Spinal cord (tissue), 10 donors: Measurements from ENCODE around the gene RFWD3. TPM values are rescaled to one million over a fixed set of nuclear protein-coding genes. Genes with fewer than 3 reads are reported as not detected.

Source experiments
- DNase-seq, 6 donors: peaks; one replicate each; pipeline versions ENCODE4 v3.0.0 to v3.0.0-alpha.2; 2013 to 2015; ENCODE audit warnings: low spot score in 6 of 6, low read depth in 4 of 6
- H3K27ac ChIP-seq: one replicate; pipeline ENCODE4 v1.5.1; 2013; ENCODE audit warnings: low read depth, low read length, control low read depth
- H3K27me3 ChIP-seq: one replicate; pipeline ENCODE4 v1.6.1; 2013; ENCODE audit warnings: low read length; ENCODE audit not compliant: control insufficient read depth, insufficient read depth
- H3K36me3 ChIP-seq: one replicate; pipeline ENCODE4 v1.6.1; 2013; ENCODE audit warnings: low read length; ENCODE audit not compliant: control insufficient read depth, insufficient read depth
- H3K4me1 ChIP-seq: one replicate; pipeline ENCODE4 v1.6.1; 2013; ENCODE audit warnings: low read length; ENCODE audit not compliant: control insufficient read depth, insufficient read depth
- H3K4me3 ChIP-seq: one replicate; pipeline ENCODE4 v1.5.1; 2013; ENCODE audit warnings: low read depth, low read length, control low read depth
- H3K9me3 ChIP-seq: one replicate; pipeline ENCODE4 v1.6.1; 2013; ENCODE audit warnings: low read length; ENCODE audit not compliant: control insufficient read depth, insufficient read depth
- WGBS: methylation state at CpG from one replicate; pipeline ENCODE4 v1.1.5; 2013; ENCODE audit warnings: missing lambda C conversion rate; ENCODE audit not compliant: insufficient coverage; 5-methylcytosine and 5-hydroxymethylcytosine counted together
- polyA plus RNA-seq, 2 donors: library from polyadenylated mRNA; unstranded; fragments of 120-200 nt; gene quantifications; one replicate each; pipeline ENCODE4 v1.2.1, GENCODE V29; 2013; ENCODE audit not compliant: insufficient read length in 2 of 2
- total RNA-seq, 2 donors: library from RNA; depleted of rRNA in 1 of 2; stranded (reverse); fragments of 120-200 nt in 1 of 2; fragments of >200 nt in 1 of 2; gene quantifications; one replicate each; pipeline versions ENCODE4 v1.2.3 to v1.2.4, GENCODE V29; 2013 to 2014
- donor health status: healthy.

Gene RFWD3
- total and polyA plus RNA-seq, 4 donors, result 12.5 to 15.3 (median 13.3) TPM

- Histone ChIP-seq H3K9me3 (no peaks in the 10 kb centered on the region), H3K4me1 (peaks cover 17% of the 10 kb centered on the region), H3K27ac (no peak overlapping the region), H3K4me3 (peak overlapping the region; percentile 53), H3K36me3 (no peaks in the 10 kb centered on the region), H3K27me3 (peaks cover 17% of the 10 kb centered on the region)
- WGBS, result no CpG with 5 or more reads among the region's 4 CpGs
- no peak for DNase-seq
Measured at GRCh38 chr16:74699666-74700065, 33.0 kb upstream of the RFWD3 start.

DNA sequence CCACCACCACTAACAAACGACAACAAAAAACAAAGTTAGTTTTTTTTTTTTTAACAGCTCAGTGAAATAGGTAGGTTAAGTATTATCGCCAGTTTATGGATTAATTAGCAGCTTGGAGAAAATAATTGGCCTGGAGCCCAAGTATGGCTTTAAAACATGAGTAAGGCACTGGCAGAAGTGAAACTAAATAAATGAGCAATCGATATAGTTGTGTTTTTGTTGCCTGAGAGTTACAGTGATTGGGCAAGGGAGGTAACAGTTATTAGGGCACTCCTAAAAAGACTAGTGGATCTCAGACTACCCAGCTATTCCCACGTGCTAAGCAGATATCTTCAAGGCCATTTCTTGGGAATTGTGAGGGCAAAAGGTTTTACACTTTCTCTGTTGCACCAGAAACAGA, 31.5 kb upstream of the RFWD3 start:
- 70% methylated on average over 2 of the region's 4 CpGs for WGBS
- Histone ChIP-seq H3K4me3 (no peak overlapping the region), H3K36me3 (no peaks in the 10 kb centered on the region), H3K27me3 (peaks cover 17% of the 10 kb centered on the region), H3K9me3 (no peaks in the 10 kb centered on the region), H3K4me1 (peaks cover 17% of the 10 kb centered on the region), H3K27ac (no peak overlapping the region)
- DNase-seq, result no peak

- Histone ChIP-seq H3K4me1 (peaks cover 15% of the 10 kb centered on the region), H3K36me3 (no peaks in the 10 kb centered on the region), H3K27ac (no peak overlapping the region), H3K9me3 (no peaks in the 10 kb centered on the region), H3K4me3 (peak overlapping the region; percentile 46), H3K27me3 (peaks cover 12% of the 10 kb centered on the region)
- DNase-seq, result peak; percentile 45 to 95 (median 59)
- 40% methylated on average over 5 of the region's 19 CpGs for WGBS
Measured at GRCh38 chr16:74695450-74696422, 29.1 kb upstream of the RFWD3 start.

DNA sequence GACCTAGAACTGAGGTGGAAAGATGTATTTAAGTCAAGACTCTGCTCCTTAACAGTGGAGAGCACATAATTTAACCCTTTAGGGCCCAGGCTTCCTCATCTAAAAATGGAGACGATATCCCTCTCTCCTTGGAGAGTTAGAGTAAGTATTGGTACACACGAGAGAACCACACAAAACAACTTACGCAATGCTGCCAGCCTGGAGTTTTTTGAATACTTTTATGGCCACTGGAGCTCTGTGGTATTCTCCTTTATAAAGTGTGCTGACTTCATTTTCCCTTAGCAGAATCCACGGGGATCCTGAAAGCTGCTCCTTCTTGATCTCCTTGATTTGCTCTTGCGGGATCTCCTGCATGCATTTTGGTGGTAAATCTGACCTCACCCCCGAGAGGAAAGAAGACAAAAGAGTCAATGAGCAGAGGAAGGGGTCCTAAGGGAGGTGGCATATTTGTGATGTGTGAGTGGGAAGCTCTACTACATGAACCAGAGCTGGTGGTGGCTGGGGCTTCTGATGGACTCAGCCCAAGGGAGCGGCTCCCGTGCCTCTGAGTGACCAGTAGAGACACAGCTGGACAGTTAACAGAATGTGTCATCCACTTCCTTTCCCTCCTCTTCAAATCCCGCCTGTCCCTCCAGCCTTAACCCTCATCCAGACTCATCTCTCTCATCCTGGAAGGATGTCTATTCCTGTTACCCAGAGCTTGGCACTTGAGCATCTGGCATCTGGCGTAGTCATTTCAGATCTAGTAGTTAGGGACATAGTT, 24.6 kb upstream of the RFWD3 start:
- 77% methylated on average over 6 of the region's 10 CpGs for WGBS

DNA sequence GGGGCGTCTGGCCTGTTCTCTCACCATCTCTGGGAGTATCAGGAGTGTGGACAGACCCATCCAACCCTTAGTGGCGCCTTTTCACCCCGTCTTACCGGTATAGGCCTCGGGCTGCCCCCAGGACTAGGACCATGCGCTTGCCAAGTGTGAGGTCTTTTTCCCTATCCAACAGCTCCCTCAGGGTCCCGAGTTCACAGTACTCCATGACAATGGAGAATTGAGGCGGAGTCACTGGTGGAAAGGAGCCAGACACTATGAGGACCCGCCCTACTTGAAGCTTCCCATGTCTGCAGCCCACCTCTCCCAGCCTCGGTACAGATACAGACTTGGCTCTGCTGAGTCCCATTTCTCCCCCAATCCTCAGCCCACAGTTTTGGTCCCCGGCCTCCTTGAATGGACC, 15.9 kb upstream of the RFWD3 start:
- no peak for DNase-seq
- H3K27ac ChIP-seq, result no peak overlapping the region
- WGBS, result 77% methylated on average over 10 of the region's 11 CpGs
- no peaks in the 10 kb centered on the region for H3K36me3 ChIP-seq
- H3K27me3 ChIP-seq, result no peaks in the 10 kb centered on the region
- no peaks in the 10 kb centered on the region for H3K4me1 ChIP-seq
- H3K9me3 ChIP-seq, result no peaks in the 10 kb centered on the region
- no peak overlapping the region for H3K4me3 ChIP-seq

More for the DNA sequence above, 24.6 kb upstream of the RFWD3 start:
- no peak for DNase-seq
- H3K27me3 ChIP-seq, result no peaks in the 10 kb centered on the region
- no peak overlapping the region for H3K27ac ChIP-seq
- no peak overlapping the region for H3K4me3 ChIP-seq
- H3K4me1 ChIP-seq, result peaks cover 4% of the 10 kb centered on the region
- no peaks in the 10 kb centered on the region for H3K36me3 ChIP-seq
- H3K9me3 ChIP-seq, result no peaks in the 10 kb centered on the region

GRCh38 chr16:74680681-74681080, 14.0 kb upstream of the RFWD3 start:
- DNase-seq, result no peak
- Histone ChIP-seq H3K27me3 (peaks cover 2% of the 10 kb centered on the region), H3K9me3 (no peaks in the 10 kb centered on the region), H3K4me1 (no peaks in the 10 kb centered on the region), H3K4me3 (no peak overlapping the region), H3K36me3 (no peaks in the 10 kb centered on the region), H3K27ac (no peak overlapping the region)
- WGBS, result 93% methylated on average over 3 of the region's 6 CpGs

DNA sequence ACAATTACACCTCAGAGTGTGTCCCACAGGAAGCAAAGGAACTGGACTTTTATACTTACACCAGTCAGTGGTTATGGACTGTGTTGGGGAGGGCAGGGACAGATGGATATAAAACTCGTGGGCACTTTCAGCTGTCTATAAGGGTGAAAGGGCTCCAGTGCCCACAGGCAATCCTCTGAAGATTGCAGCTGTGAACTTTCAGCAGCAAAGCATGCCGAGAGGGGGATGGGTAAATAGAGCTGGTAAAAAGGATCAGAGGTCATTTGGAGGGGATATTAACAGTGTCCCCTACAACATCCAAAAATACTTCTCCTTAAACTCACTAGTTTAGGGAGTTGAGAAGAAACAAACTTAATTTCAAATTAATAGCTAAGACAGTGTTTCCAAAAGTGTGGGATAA, 13.3 kb upstream of the RFWD3 start:
- H3K4me1 ChIP-seq, result no peaks in the 10 kb centered on the region
- H3K27me3 ChIP-seq, result peaks cover 2% of the 10 kb centered on the region
- 20% methylated on average over 1 of the region's 2 CpGs for WGBS
- no peaks in the 10 kb centered on the region for H3K36me3 ChIP-seq
- no peaks in the 10 kb centered on the region for H3K9me3 ChIP-seq
- no peak overlapping the region for H3K4me3 ChIP-seq
- DNase-seq, result no peak
- H3K27ac ChIP-seq, result no peak overlapping the region

DNA sequence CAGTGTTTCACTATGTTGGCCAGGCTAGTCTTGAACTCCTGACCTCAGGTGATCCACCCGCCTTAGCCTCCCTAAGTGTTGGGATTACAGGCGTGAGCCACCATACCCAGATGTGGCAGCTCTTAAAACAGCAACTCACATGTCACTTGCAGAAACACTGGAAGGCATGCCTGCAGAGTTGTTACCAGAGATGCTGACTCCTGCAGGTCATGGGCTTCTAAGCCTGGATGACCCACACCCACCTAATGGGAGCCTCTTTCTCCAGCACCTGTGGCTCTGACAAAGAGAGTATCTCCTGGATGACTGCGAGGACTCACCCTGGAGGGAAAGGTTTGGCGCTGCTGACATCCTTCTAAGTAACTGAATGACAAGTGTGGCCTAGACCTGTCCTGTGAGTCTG, 11.2 kb upstream of the RFWD3 start:
- no peaks in the 10 kb centered on the region for H3K4me1 ChIP-seq
- no peaks in the 10 kb centered on the region for H3K36me3 ChIP-seq
- H3K27me3 ChIP-seq, result peaks cover 2% of the 10 kb centered on the region
- DNase-seq, result no peak
- H3K9me3 ChIP-seq, result no peaks in the 10 kb centered on the region
- H3K27ac ChIP-seq, result no peak overlapping the region
- WGBS, result 94% methylated on average over 2 of the region's 4 CpGs
- no peak overlapping the region for H3K4me3 ChIP-seq

GRCh38 chr16:74673876-74674275, 7.2 kb upstream of the RFWD3 start:
- Histone ChIP-seq H3K27me3 (peaks cover 2% of the 10 kb centered on the region), H3K4me1 (no peaks in the 10 kb centered on the region), H3K27ac (no peak overlapping the region), H3K9me3 (no peaks in the 10 kb centered on the region), H3K36me3 (no peaks in the 10 kb centered on the region), H3K4me3 (no peak overlapping the region)
- no peak for DNase-seq
- WGBS, result 20% methylated on average over 1 of the region's 3 CpGs
